ENCODE measurements around the gene OR1D5. TPM values are rescaled to one million over a fixed set of nuclear protein-coding genes. Genes with fewer than 3 reads are reported as not detected.
"Not testable (repeated sequence)": the region's sequence is repeated elsewhere in the genome, so short reads cannot be mapped to it uniquely, and the experiment has no call there.

The OR1D5 gene
- total RNA-seq, 2 donors from 2014 or later: not detected

DNA sequence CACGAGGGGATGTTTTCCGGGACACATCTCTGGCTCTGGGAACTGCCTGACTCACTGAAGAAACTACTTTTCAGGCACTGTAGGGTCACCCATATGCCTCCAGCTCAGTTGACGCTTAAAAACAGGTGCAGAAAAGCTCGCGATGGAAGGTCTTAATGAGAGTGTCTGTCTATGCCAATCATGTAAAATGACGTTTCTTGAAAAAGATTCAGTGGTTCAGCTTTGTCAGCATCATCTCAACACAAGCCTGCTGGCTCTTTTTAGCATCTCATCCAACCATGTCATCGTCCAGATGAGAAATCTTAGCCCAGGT is 27.5 kb downstream of the OR1D5 start:
- Mint-ChIP-seq H3K4me1 (no peaks in the 10 kb centered on the region), H3K36me3 (ENCODE audit: low read depth) (peaks cover under 1% of the 10 kb centered on the region), H3K27me3 (no peaks in the 10 kb centered on the region), H3K9me3 (no peaks in the 10 kb centered on the region), H3K27ac (no peak overlapping the region), H3K4me3 (no peak overlapping the region)
- ATAC-seq (replicated peaks): no peak

- Mint-ChIP-seq H3K27ac (no peak overlapping the region), H3K36me3 (ENCODE audit: low read depth) (peaks cover 5% of the 10 kb centered on the region), H3K4me3 (no peak overlapping the region), H3K4me1 (no peaks in the 10 kb centered on the region), H3K27me3 (no peaks in the 10 kb centered on the region), H3K9me3 (no peaks in the 10 kb centered on the region)
- ATAC-seq (replicated peaks): no peak
Measured at GRCh38 chr17:3035256-3035967, 28.0 kb downstream of the OR1D5 start.

GRCh38 chr17:3034578-3034920 is 28.9 kb downstream of the OR1D5 start:
- Mint-ChIP-seq H3K4me3 (no peak overlapping the region), H3K27me3 (no peaks in the 10 kb centered on the region), H3K4me1 (no peaks in the 10 kb centered on the region), H3K27ac (no peak overlapping the region), H3K36me3 (ENCODE audit: low read depth) (peaks cover 8% of the 10 kb centered on the region), H3K9me3 (no peaks in the 10 kb centered on the region)
- ATAC-seq (replicated peaks): no peak

DNA sequence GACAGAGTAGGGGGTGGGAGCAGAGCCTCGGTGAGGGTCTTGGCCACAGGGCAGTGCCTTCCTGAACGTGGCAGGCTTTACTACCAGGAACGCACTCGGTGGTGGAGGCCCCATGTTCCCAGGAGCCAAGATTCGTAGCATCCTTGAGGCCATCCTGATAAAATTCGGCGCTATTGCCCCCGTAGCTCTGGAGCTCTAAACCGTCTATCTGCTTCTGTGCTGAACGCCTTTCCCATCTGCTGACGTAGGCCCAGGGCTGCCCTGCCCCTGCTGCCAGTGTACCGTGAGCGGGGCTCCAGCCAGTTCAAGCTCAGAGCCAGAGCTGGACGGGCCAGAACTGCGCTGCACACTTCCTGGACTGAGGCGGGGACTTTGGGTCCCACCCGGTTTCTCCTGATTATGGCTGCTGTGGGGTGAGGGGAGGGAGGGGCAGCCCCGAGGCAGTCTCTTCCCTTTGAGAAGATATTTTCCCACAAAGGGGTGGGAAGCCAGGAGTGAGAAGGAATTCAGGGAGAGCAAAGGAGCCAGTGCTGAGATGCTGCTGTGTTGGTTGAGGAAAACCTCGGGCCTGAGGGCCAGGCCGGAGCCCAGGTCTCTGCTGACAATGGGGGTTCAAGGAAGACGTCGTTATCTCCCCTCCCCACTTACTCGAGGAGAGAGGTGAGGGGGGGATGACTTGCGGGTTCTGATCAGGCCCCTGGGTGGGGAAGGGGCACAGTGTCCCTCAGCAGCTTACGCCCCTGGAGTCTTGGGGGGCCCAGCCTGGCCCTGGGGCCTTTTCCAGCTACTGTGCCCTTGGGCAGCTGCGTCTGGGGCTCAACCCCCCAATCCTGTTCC is 29.4 kb downstream of the OR1D5 start:
- Mint-ChIP-seq H3K27ac (no peak overlapping the region), H3K9me3 (no peaks in the 10 kb centered on the region), H3K27me3 (no peaks in the 10 kb centered on the region), H3K4me1 (no peaks in the 10 kb centered on the region), H3K36me3 (ENCODE audit: low read depth) (peaks cover 13% of the 10 kb centered on the region), H3K4me3 (no peak overlapping the region)
- ATAC-seq (replicated peaks): no peak

- H3K4me1 Mint-ChIP-seq: no peaks in the 10 kb centered on the region
- H3K36me3 Mint-ChIP-seq (ENCODE audit: low read depth): peaks cover 21% of the 10 kb centered on the region
- H3K27ac Mint-ChIP-seq: no peak overlapping the region
- ATAC-seq (replicated peaks): no peak
- H3K9me3 Mint-ChIP-seq: no peaks in the 10 kb centered on the region
- no peak overlapping the region for H3K4me3 Mint-ChIP-seq
- H3K27me3 Mint-ChIP-seq: no peaks in the 10 kb centered on the region
Measured at GRCh38 chr17:3033248-3033640, 30.2 kb downstream of the OR1D5 start.

DNA sequence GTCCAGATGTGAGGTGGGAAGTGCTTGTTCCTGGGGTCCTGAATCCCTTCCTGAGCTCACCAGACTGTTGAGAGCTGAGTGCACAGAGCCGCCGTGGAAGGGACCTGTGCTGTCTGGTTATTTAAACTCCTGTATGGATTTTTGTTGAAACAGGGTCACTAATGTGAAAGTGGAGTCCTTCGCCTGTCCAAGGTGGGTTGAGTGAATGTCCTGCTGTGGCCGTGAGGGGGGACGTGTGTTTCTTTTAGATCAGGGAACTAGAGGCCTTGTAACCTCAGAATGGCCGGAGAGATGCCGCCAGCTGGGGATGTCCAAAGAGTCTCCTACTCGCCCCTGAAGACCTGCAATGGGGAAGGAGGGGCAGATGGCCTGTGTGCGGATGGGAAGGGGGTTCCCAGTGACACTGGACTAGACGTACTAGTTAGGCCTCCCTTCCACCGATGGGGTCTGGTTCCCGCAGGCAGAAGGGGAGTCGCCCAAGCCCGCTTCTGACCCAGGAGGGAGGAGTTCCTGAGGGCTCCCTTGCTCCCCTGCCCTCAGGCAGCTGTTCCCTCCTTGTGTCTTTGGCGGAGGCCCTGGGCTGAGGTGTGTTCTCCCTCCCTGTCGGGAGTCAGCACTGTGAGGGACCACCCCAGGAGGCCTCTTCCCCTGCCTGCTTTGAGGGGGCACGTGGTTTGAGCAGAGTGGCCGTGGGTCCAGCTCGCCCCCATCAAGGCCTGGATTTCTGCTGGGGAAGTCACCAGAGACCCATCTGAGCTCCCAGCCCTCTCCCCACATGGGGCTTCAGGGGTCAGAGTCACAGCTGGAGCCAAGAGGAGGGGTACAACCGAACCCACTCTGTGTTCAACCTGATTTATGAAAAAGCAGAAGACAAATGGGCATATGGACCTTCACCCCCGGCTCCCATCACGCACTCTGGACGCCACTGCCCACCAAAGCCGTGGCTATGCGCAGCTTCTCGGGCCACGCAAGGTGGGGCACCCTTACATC is 30.9 kb downstream of the OR1D5 start:
- Mint-ChIP-seq H3K36me3 (ENCODE audit: low read depth) (peaks cover 28% of the 10 kb centered on the region), H3K9me3 (no peaks in the 10 kb centered on the region), H3K4me3 (no peak overlapping the region), H3K4me1 (no peaks in the 10 kb centered on the region), H3K27me3 (no peaks in the 10 kb centered on the region), H3K27ac (no peak overlapping the region)
- no peak for ATAC-seq (replicated peaks)

- not testable (repeated sequence) for ATAC-seq (replicated peaks)
Measured at GRCh38 chr17:3030852-3031470, 32.4 kb downstream of the OR1D5 start.

DNA sequence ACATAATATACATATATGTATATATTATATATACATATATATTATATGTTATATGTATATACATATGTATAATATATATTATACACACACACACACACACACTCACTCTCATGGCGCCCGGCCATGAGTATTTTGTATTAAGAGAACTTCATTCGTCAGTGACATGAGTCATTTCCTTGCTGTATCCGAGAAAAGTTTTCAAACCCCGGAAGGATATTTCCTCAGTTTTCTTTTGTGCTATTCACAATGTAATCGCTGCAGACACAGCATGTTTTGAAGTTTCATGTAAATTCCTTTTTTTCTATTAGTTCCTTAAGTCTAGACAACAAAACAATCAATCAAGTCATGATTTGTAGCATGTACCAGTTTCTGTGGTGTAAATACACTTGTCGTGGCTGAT is 33.3 kb downstream of the OR1D5 start:
- Mint-ChIP-seq H3K4me1 (no peaks in the 10 kb centered on the region), H3K9me3 (no peaks in the 10 kb centered on the region), H3K27me3 (no peaks in the 10 kb centered on the region), H3K27ac (no peak overlapping the region), H3K4me3 (no peak overlapping the region), H3K36me3 (ENCODE audit: low read depth) (peaks cover 33% of the 10 kb centered on the region)
- no peak for ATAC-seq (replicated peaks)

More at GRCh38 chr17:3030852-3031470, 32.4 kb downstream of the OR1D5 start:
- not testable (repeated sequence) for H3K27ac Mint-ChIP-seq, H3K4me1 Mint-ChIP-seq, H3K9me3 Mint-ChIP-seq, H3K4me3 Mint-ChIP-seq, H3K27me3 Mint-ChIP-seq
- H3K36me3 Mint-ChIP-seq (ENCODE audit: low read depth): peaks cover 33% of the 10 kb centered on the region

GRCh38 chr17:3029213-3029913 is 34.0 kb downstream of the OR1D5 start:
- Mint-ChIP-seq H3K4me1 (no peaks in the 10 kb centered on the region), H3K27me3 (no peaks in the 10 kb centered on the region), H3K36me3 (ENCODE audit: low read depth) (peaks cover 33% of the 10 kb centered on the region), H3K9me3 (no peaks in the 10 kb centered on the region), H3K27ac (no peak overlapping the region), H3K4me3 (no peak overlapping the region)
- ATAC-seq (replicated peaks): no peak

- H3K36me3 Mint-ChIP-seq (ENCODE audit: low read depth): peaks cover 38% of the 10 kb centered on the region
- H3K4me3 Mint-ChIP-seq: no peak overlapping the region
- H3K9me3 Mint-ChIP-seq: peaks cover 3% of the 10 kb centered on the region
- H3K27ac Mint-ChIP-seq: no peak overlapping the region
- no peaks in the 10 kb centered on the region for H3K27me3 Mint-ChIP-seq
- no peaks in the 10 kb centered on the region for H3K4me1 Mint-ChIP-seq
- no peak for ATAC-seq (replicated peaks)
Measured at GRCh38 chr17:3027786-3028532, 35.4 kb downstream of the OR1D5 start.

DNA sequence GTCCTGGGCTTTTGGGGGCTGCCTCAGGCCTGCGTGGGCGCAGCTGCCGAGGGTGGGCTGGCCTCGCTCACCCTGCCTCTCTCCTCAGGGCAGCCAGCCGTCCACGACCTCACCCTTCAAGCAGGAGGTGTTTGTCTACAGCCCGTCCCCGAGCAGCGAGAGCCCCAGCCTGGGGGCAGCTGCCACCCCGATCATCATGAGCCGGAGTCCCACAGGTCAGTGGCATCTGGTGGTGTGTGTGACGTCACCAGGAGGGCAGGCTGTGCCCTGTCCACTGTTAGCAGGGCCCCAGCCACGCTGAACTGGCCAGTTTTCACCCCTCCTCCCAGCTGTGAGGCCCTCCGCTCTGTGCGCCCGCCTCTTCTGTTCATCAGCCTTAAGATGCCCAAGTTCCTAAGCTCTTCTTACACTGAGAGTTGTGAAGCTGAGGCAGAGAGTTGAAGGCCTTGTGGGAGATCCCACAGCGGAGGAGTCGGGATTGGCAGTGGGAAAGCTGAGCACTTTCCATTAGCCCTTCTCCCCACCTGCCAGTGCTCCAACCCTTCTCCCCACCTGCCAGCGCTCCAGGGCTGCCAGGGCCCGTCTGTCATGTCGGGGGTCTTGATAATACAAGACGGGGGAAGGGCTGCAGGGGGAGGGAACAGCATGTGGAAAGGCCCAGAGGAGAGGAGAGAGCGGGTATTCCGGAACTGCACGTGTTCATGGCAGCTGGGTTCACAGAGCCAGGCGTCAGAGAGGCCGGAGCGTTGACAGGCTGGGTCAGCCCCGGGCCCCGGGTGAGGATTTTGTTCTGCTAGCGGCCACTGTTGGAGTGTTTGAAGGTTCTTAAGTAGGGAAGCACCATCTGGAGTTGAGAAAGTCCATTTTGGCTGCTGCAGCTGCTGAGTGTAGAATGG is 36.3 kb downstream of the OR1D5 start:
- no peak overlapping the region for H3K4me3 Mint-ChIP-seq
- ATAC-seq (replicated peaks): no peak
- peaks cover 4% of the 10 kb centered on the region for H3K9me3 Mint-ChIP-seq
- H3K4me1 Mint-ChIP-seq: no peaks in the 10 kb centered on the region
- H3K27ac Mint-ChIP-seq: no peak overlapping the region
- no peaks in the 10 kb centered on the region for H3K27me3 Mint-ChIP-seq
- peaks cover 46% of the 10 kb centered on the region for H3K36me3 Mint-ChIP-seq (ENCODE audit: low read depth)

- Mint-ChIP-seq H3K4me1 (no peaks in the 10 kb centered on the region), H3K4me3 (no peak overlapping the region), H3K9me3 (peaks cover 4% of the 10 kb centered on the region), H3K27ac (no peak overlapping the region), H3K36me3 (ENCODE audit: low read depth) (peaks cover 55% of the 10 kb centered on the region), H3K27me3 (no peaks in the 10 kb centered on the region)
- ATAC-seq (replicated peaks): no peak
Measured at GRCh38 chr17:3026125-3026855, 37.1 kb downstream of the OR1D5 start.

Measured in activated T-helper 17 cell treated with anti-CD3 and anti-CD28 coated beads, Interleukin-2, amount 50 U/mL, for 72 hours (primary cell).